GM12878 (cell line): ENCODE results near the gene PRKCZ. TPM values are rescaled to one million over a fixed set of nuclear protein-coding genes. Genes with fewer than 3 reads are reported as not detected.

Experiments
- ATAC-seq: fragments of 200-7000 bp; cut with Tn5 transposase; 3 replicates; pipeline ENCODE4 v1.9.1; 2020; ENCODE audit warnings: mild to moderate bottlenecking, moderate library complexity
- BruUV-seq: library from RNA; stranded (reverse); fragments of 400-500 nt; replicated peaks from 2 replicates; lab custom pipeline; 2021; lab: Mats Ljungman, UMichigan
- CTCF ChIA-PET: fragments of 300-600 bp; sonication (Branson Sonifier 250); formaldehyde crosslinking; extraction: SDS; loops from one replicate; lab custom pipeline; 2021; ENCODE audit warnings: inconsistent platforms; lab: Yijun Ruan, JAX
- POLR2A ChIA-PET: fragments of 350-600 bp; formaldehyde crosslinking; extraction: SDS; loops from one replicate; lab custom pipeline; 2021; ENCODE audit warnings: inconsistent platforms; lab: Charles Lee
- RAD21 ChIA-PET: fragments of 300-600 bp; sonication (Branson Sonifier 250); formaldehyde crosslinking; loops from one replicate; lab custom pipeline; 2023; ENCODE audit warnings: antibody characterized with exemption; ENCODE audit not compliant: unreplicated experiment; lab: Charles Lee
- SMC1A ChIA-PET: fragments of 300-600 bp; sonication (Branson Sonifier 250); formaldehyde crosslinking; loops from one replicate; lab custom pipeline; 2023; ENCODE audit not compliant: unreplicated experiment, uncharacterized antibody; lab: Charles Lee
- DNase-seq: peaks from one replicate; pipeline ENCODE4 v3.0.0-alpha.2; 2011; ENCODE audit warnings: low read depth, low spot score
- FAIRE-seq: peaks from 3 replicates; lab custom pipeline; 2011; peaks lifted over from hg19 to GRCh38; lab: Jason Lieb, UNC
- H2AFZ ChIP-seq: 2 replicates; pipeline ENCODE4 v1.6.0; 2011; ENCODE audit warnings: low read depth, low read length, control low read depth; ENCODE audit not compliant: control insufficient read depth
- H3K27ac ChIP-seq: 2 replicates; pipeline ENCODE4 v1.5.1; 2011; ENCODE audit warnings: control low read depth; ENCODE audit not compliant: control insufficient read depth, insufficient read depth
- H3K27me3 ChIP-seq, 2 experiments: replicated peaks in 1 of 2; 2 replicates each; pipeline versions ENCODE4 v1.6.0 to v1.6.1; 2011; ENCODE audit warnings: low read length in 1 of 2; ENCODE audit not compliant: control insufficient read depth in 2 of 2, insufficient read depth in 2 of 2
- H3K36me3 ChIP-seq, 2 experiments: 2 replicates each; pipeline ENCODE4 v1.5.1; 2011; ENCODE audit warnings: low read length in 1 of 2; ENCODE audit not compliant: control insufficient read depth in 2 of 2, insufficient read depth in 2 of 2
- H3K4me1 ChIP-seq: 2 replicates; pipeline ENCODE4 v1.6.1; 2011; ENCODE audit warnings: mild to moderate bottlenecking, low read length, moderate library complexity, mixed read lengths; ENCODE audit not compliant: control insufficient read depth, insufficient read depth
- H3K4me2 ChIP-seq: 2 replicates; pipeline ENCODE4 v1.6.0; 2011; ENCODE audit warnings: control low read depth; ENCODE audit not compliant: control insufficient read depth, insufficient read depth
- H3K4me3 ChIP-seq: fragments of 200-600 bp; sonication (generic); 2 replicates; pipeline ENCODE4 v1.5.1; 2016
- H3K79me2 ChIP-seq: 2 replicates; pipeline ENCODE4 v1.6.0; 2011; ENCODE audit warnings: low read length; ENCODE audit not compliant: control insufficient read depth, insufficient read depth
- H3K9ac ChIP-seq: 2 replicates; pipeline ENCODE4 v1.8.0; 2011; ENCODE audit warnings: low read length, control low read depth, mixed read lengths; ENCODE audit not compliant: control insufficient read depth, insufficient read depth
- H3K9me3 ChIP-seq: replicated peaks from 3 replicates; pipeline ENCODE4 v1.5.1; 2011; ENCODE audit warnings: mild to moderate bottlenecking, low read length; ENCODE audit not compliant: control insufficient read depth, insufficient read depth
- H4K20me1 ChIP-seq: 2 replicates; pipeline ENCODE4 v1.6.0; 2011; ENCODE audit not compliant: control insufficient read depth, insufficient read depth
- NR2C2 ChIP-seq: IDR thresholded peaks from 2 replicates; pipeline ENCODE4 v1.6.1; 2011; ENCODE audit warnings: borderline replicate concordance, low read depth; ENCODE audit not compliant: control insufficient read depth, insufficient read length
- SMC3 ChIP-seq: IDR thresholded peaks from 2 replicates; pipeline ENCODE4 v1.6.1; 2011; ENCODE audit warnings: low read length, improper control_type of control experiment, borderline replicate concordance
- WGBS: methylation state at CpG from one replicate; pipeline ENCODE4 v1.1.6; 2016; ENCODE audit warnings: low lambda C conversion rate; ENCODE audit not compliant: insufficient replicate concordance, insufficient coverage; ENCODE audit errors: missing lambda C conversion rate; 5-methylcytosine and 5-hydroxymethylcytosine counted together
- in situ Hi-C: fragments of 300-500 bp; cut with MboI; formaldehyde crosslinking; loops from 9 replicates; pipeline ENCODE4 v1.14.3; 2018; ENCODE audit warnings: mixed read lengths
- intact Hi-C: fragments of 100-400 bp; cut with micrococcal nuclease; formaldehyde crosslinking; loops from one replicate; pipeline ENCODE4 v1.14.2; 2022; ENCODE audit not compliant: unreplicated experiment
- polyA plus RNA-seq, 11 experiments: library from polyadenylated mRNA; depleted of rRNA in 4 of 11; unstranded in 6 of 11; stranded (reverse) in 5 of 11; fragments of >200 nt; fragmentation: Nextera tagmentation in 4 of 11; fragmentation: Illumina TruSeq in 1 of 11; extraction: Ambion mirVana in 4 of 11; extraction: Trizol in 1 of 11; gene quantifications; 1 replicate in 1 of 11; 2 replicates in 10 of 11; pipeline versions ENCODE4 v1.2.1 to v1.2.3, GENCODE V29; 2011 to 2016; ENCODE audit warnings: inconsistent platforms in 2 of 11, missing spikeins in 2 of 11, low read depth in 1 of 11
- total RNA-seq, 4 experiments: library from RNA; depleted of rRNA in 3 of 4; stranded (reverse); fragments of >200 nt in 3 of 4; fragmentation: Illumina TruSeq in 1 of 4; extraction: Trizol in 1 of 4; gene quantifications; 2 replicates each; pipeline versions ENCODE4 v1.2.1 to v1.2.3, GENCODE V29; 2013 to 2021
- TF ChIP-seq, protein P1 (sequence below): fragments of 450-650 bp; formaldehyde crosslinking; IDR thresholded peaks from 2 replicates; pipeline ENCODE4 v1.5.0; 2022; ENCODE audit warnings: mild to moderate bottlenecking, missing genetic modification characterization

PRKCZ gene
- total and polyA plus RNA-seq, 10 of the 15 experiments (the other 5 are each of a cell fraction or from before 2014, with no cell fraction given): 0.05 to 1.9 (median 0.64) TPM; not detected in 1

DNA sequence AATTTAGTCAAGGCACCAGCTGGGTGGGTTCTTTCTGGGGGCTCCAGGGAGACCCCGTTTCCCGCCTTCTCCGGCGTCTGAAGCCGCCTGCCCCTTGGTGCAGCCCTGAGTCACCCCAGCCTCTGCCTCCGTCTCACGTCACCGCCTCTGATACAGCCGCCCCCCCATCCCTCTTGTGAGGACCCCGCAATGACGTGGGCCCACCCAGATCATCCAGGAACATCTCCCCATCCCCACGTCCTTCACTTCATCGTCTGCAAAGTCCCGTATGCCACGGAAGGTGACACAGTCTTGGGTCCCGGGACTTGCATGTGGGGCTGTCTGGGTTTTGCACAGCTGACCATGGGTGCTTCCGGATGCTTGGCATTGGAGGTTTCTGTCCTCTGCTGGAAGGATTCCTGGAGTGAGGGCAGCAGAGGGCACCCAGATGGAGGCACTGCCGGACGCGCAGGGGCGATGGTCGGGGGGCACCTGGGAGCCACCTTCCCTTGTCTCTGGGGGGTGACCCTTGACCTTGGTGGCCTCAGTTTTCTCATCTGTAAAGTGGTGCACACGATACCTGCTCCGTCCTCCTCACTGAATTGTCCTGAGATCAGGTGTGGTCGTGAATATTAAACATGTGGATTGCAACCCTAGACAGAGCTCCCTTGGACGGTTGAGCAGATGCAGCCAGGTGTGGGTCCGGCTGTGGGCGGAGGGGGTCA lies 58.8 kb downstream of the PRKCZ start:
- ChIA-PET RAD21 (no interaction called here), SMC1A (no interaction called here), CTCF (no interaction called here), POLR2A (no interaction called here)
- no peak overlapping the region for H2AFZ ChIP-seq
- 74% methylated on average over 28 of the region's 28 CpGs for WGBS
- no peak overlapping the region for H3K27ac ChIP-seq
- peaks cover 7% of the 10 kb centered on the region for H3K4me1 ChIP-seq
- FAIRE-seq: no peak
- DNase-seq: no peak
- H3K36me3 ChIP-seq: no peaks in the 10 kb centered on the region
- ATAC-seq: no peak
- no peaks in the 10 kb centered on the region for H3K9me3 ChIP-seq
- no peak overlapping the region for H3K4me3 ChIP-seq
- H3K4me2 ChIP-seq: no peak overlapping the region
- H3K27me3 ChIP-seq: no peaks in the 10 kb centered on the region
- H3K79me2 ChIP-seq: no peaks in the 10 kb centered on the region
- in situ Hi-C loops: loop anchor here (5.0 kb wide), 1 partner anchor 48 kb away; no protein-coding TSS in a partner anchor
- TF ChIP-seq SMC3: no peak
- TF ChIP-seq, protein P1, sequence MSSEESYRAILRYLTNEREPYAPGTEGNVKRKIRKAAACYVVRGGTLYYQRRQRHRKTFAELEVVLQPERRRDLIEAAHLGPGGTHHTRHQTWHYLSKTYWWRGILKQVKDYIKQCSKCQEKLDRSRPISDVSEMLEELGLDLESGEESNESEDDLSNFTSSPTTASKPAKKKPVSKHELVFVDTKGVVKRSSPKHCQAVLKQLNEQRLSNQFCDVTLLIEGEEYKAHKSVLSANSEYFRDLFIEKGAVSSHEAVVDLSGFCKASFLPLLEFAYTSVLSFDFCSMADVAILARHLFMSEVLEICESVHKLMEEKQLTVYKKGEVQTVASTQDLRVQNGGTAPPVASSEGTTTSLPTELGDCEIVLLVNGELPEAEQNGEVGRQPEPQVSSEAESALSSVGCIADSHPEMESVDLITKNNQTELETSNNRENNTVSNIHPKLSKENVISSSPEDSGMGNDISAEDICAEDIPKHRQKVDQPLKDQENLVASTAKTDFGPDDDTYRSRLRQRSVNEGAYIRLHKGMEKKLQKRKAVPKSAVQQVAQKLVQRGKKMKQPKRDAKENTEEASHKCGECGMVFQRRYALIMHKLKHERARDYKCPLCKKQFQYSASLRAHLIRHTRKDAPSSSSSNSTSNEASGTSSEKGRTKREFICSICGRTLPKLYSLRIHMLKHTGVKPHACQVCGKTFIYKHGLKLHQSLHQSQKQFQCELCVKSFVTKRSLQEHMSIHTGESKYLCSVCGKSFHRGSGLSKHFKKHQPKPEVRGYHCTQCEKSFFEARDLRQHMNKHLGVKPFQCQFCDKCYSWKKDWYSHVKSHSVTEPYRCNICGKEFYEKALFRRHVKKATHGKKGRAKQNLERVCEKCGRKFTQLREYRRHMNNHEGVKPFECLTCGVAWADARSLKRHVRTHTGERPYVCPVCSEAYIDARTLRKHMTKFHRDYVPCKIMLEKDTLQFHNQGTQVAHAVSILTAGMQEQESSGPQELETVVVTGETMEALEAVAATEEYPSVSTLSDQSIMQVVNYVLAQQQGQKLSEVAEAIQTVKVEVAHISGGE (CRISPR knock-in tag): no peak
- no peak for TF ChIP-seq NR2C2
- TF ChIP-seq, all 136 proteins: peak for 0
- no peak overlapping the region for H3K9ac ChIP-seq
- no peaks in the 10 kb centered on the region for H4K20me1 ChIP-seq
- BruUV-seq: no TSS peak
- intact Hi-C loops: no loop called here
